Measurements from ENCODE around the gene ELP6. TPM values are rescaled to one million over a fixed set of nuclear protein-coding genes. Genes with fewer than 3 reads are reported as not detected.

The ELP6 gene
- total RNA-seq, 1 donor from 2014 or later = 22.1 TPM

DNA sequence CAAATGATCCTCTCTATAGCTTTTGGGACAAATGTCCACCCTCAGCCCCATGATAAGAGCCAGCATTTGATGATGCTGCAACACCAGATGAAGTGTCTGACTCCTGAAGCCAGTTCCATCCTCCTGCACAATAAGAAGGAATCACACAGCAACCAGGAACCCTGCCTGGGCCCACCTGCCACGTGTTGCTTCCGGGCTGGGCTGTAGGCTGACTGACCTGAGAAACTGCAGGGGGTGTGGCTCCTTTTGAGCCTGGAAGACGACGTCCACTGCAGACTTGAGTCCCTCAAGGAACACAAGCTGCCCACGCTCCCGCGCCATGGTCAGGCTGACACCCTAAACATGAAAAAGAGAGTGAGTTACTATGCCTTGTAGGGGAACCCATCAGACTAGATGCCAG, 9.4 kb downstream of the ELP6 start:
- Histone ChIP-seq H3K4me1 (no peaks in the 10 kb centered on the region), H3K36me3 (peaks cover 0 to 43% of the 10 kb centered on the region in 2 donors), H3K27me3 (no peaks in the 10 kb centered on the region), H3K9me3 (no peaks in the 10 kb centered on the region), H3K4me3 (no peak overlapping the region), H3K27ac (no peak overlapping the region)
- no peak for TF ChIP-seq POLR2A (IDR thresholded peaks at IDR 0.05)
- TF ChIP-seq, protein P1, sequence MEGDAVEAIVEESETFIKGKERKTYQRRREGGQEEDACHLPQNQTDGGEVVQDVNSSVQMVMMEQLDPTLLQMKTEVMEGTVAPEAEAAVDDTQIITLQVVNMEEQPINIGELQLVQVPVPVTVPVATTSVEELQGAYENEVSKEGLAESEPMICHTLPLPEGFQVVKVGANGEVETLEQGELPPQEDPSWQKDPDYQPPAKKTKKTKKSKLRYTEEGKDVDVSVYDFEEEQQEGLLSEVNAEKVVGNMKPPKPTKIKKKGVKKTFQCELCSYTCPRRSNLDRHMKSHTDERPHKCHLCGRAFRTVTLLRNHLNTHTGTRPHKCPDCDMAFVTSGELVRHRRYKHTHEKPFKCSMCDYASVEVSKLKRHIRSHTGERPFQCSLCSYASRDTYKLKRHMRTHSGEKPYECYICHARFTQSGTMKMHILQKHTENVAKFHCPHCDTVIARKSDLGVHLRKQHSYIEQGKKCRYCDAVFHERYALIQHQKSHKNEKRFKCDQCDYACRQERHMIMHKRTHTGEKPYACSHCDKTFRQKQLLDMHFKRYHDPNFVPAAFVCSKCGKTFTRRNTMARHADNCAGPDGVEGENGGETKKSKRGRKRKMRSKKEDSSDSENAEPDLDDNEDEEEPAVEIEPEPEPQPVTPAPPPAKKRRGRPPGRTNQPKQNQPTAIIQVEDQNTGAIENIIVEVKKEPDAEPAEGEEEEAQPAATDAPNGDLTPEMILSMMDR (IDR thresholded peaks at IDR 0.05) = no peak
- no peak for TF ChIP-seq POLR2AphosphoS5 (IDR thresholded peaks at IDR 0.05; ENCODE audit: insufficient read depth in 1 of 2, low read depth in 1 of 2)
- intact Hi-C loops (cut with DNase I) = no loop called here
- DNase-seq (ENCODE audit: extremely low spot score in 2 of 2) = no peak

DNA sequence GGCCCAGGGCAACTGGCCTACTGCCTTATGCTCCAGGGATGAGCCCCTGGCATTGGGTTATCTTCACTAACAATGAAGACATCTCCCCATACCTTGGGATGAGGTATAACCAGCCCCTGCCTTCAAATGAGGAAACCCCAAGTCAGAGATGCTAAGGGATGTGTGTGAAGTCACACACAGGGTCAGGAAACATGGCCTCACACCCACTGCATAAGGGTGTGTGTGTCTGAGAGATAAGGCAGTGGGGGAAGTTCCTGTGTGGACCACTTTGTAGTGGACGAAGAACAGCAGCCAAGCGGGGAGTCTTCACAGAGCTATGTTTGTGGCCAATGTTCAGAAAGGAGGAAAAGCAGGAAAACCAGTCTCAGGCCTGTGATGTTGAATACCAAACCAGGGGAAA, 10.5 kb downstream of the ELP6 start:
- no peak overlapping the region for H3K4me3 ChIP-seq
- H3K27me3 ChIP-seq = no peaks in the 10 kb centered on the region
- no peak for DNase-seq (ENCODE audit: extremely low spot score in 2 of 2)
- TF ChIP-seq POLR2AphosphoS5 (IDR thresholded peaks at IDR 0.05; ENCODE audit: insufficient read depth in 1 of 2, low read depth in 1 of 2) (no peak), POLR2A (IDR thresholded peaks at IDR 0.05) (no peak)
- TF ChIP-seq, protein P1 (IDR thresholded peaks at IDR 0.05) = no peak
- intact Hi-C loops (cut with DNase I) = no loop called here
- H3K4me1 ChIP-seq = no peaks in the 10 kb centered on the region
- peaks cover 0 to 45% of the 10 kb centered on the region in 2 donors for H3K36me3 ChIP-seq
- no peaks in the 10 kb centered on the region for H3K9me3 ChIP-seq
- H3K27ac ChIP-seq = no peak overlapping the region

DNA sequence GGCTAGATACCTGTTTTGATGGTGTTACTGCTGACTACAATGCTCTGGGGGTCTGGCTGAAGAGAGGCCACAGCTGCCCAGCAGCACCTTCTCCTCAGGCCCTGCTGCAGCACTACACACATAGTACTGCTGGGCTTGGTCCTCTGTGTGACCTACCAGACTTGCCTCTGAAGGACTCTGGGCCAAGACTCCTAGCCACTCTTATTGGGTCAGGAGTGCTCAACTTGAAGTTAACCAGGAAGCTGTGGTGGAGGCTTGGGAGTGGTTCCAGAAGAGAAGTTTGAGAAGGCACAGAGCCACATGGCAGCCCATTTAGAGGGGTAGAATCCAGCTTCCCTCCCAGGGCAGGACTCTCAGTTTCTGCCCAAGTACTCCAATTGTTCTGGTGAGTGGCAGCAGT, 16.6 kb downstream of the ELP6 start:
- DNase-seq (ENCODE audit: extremely low spot score in 2 of 2) = no peak
- intact Hi-C loops (cut with DNase I) = no loop called here
- H3K9me3 ChIP-seq = no peaks in the 10 kb centered on the region
- no peaks in the 10 kb centered on the region for H3K27me3 ChIP-seq
- H3K27ac ChIP-seq = no peak overlapping the region
- no peak overlapping the region for H3K4me3 ChIP-seq
- H3K36me3 ChIP-seq = peaks cover 0 to 52% of the 10 kb centered on the region in 2 donors
- no peaks in the 10 kb centered on the region for H3K4me1 ChIP-seq
- no peak for TF ChIP-seq POLR2AphosphoS5 (IDR thresholded peaks at IDR 0.05; ENCODE audit: insufficient read depth in 1 of 2, low read depth in 1 of 2)
- no peak for TF ChIP-seq POLR2A (IDR thresholded peaks at IDR 0.05)
- TF ChIP-seq, protein P1 (IDR thresholded peaks at IDR 0.05) = no peak

DNA sequence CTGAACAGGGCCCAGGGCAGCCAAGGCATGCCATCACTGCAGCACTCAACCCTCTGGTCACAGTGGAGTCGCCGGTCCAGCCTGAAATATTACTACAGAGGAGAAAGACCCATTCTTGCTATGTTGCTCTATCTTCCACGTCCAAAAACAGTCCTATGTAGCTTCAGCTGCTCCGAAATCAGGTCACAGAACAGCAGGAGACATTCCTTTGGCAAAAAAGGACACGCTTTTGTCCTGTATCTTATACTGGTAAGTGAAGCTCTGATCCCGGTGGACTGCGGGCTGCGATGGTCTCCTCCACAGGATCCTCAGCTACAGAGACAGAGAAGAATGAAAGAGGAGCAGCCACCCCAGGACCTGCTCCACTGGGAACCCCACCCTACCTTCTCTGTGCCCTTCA, 17.6 kb downstream of the ELP6 start:
- no peak overlapping the region for H3K4me3 ChIP-seq
- H3K27ac ChIP-seq = no peak overlapping the region
- intact Hi-C loops (cut with DNase I) = no loop called here
- no peak for TF ChIP-seq POLR2AphosphoS5 (IDR thresholded peaks at IDR 0.05; ENCODE audit: insufficient read depth in 1 of 2, low read depth in 1 of 2)
- TF ChIP-seq, protein P1 (IDR thresholded peaks at IDR 0.05) = no peak
- TF ChIP-seq POLR2A (IDR thresholded peaks at IDR 0.05) = no peak
- H3K27me3 ChIP-seq = no peaks in the 10 kb centered on the region
- no peaks in the 10 kb centered on the region for H3K4me1 ChIP-seq
- peaks cover 0 to 43% of the 10 kb centered on the region in 2 donors for H3K36me3 ChIP-seq
- no peaks in the 10 kb centered on the region for H3K9me3 ChIP-seq
- no peak for DNase-seq (ENCODE audit: extremely low spot score in 2 of 2)

DNA sequence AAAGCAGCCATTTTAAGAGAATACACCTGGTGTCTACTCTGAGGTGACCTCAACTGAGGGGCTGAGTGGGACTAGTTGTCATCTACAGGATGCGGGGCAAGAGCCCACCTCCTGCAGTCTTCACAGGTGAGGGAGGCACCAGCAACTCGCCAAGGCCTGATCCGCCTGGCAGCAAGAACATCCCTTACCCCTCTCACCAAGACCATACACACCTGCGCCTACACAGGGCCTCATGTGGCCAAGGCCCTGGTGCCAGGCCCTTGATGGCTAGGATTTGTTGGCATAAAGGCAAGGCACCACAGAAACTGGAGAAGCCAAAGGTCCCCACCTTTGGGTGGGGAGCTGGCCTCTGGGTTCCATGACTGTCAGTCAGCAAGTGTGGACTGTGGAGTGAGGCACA, 18.4 kb downstream of the ELP6 start:
- no peaks in the 10 kb centered on the region for H3K4me1 ChIP-seq
- H3K9me3 ChIP-seq = no peaks in the 10 kb centered on the region
- intact Hi-C loops (cut with DNase I) = no loop called here
- no peak overlapping the region for H3K4me3 ChIP-seq
- TF ChIP-seq, protein P1 (IDR thresholded peaks at IDR 0.05) = no peak
- TF ChIP-seq POLR2A (IDR thresholded peaks at IDR 0.05) (no peak), POLR2AphosphoS5 (IDR thresholded peaks at IDR 0.05; ENCODE audit: insufficient read depth in 1 of 2, low read depth in 1 of 2) (no peak)
- no peak for DNase-seq (ENCODE audit: extremely low spot score in 2 of 2)
- no peaks in the 10 kb centered on the region for H3K27me3 ChIP-seq
- peaks cover 0 to 36% of the 10 kb centered on the region in 2 donors for H3K36me3 ChIP-seq
- H3K27ac ChIP-seq = no peak overlapping the region
